ENCODE measurements around the gene ZNF649.
A peak's percentile ranks its signal among the peaks of the same experiment; 100 is the strongest.
"Not testable (repeated sequence)": the region's sequence is repeated elsewhere in the genome, so short reads cannot be mapped to it uniquely, and the experiment has no call there.

The ZNF649 gene

DNA sequence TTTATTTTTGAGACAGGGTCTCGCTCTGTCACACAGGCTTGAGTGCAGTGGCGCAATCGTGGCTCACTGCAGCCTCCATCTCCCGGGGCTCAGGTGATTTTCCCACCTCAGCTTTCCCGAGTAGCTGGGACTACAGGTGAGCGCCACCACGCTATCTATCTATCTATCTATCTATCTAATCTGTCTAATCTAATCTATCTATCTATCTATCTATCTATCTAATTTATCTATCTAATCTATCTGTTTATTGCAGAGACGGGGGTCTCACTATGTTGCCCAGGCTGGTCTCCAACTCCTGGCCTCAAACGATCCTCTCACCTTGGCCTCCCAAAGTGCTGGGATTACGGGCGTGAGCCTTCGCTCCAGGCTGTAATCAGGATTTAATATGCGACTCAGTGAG is 23.0 kb upstream of the ZNF649 start:
- no peak for DNase-seq (ENCODE audit: low read depth)
- TF ChIP-seq CTCF (conservative IDR thresholded peaks at IDR 0.05; ENCODE audit: low read depth, low read length): no peak
- H3K4me3 ChIP-seq (ENCODE audit: low read length): peak overlapping the region; percentile 99

GRCh38 chr19:51926784-51927741 is 22.2 kb upstream of the ZNF649 start, which contains the start of gene ZNF613:
TSS of gene ZNF613 (plus strand) at chr19:51927472. CDS start at chr19:51936221, 8,749 bp downstream.
- TF ChIP-seq CTCF (conservative IDR thresholded peaks at IDR 0.05; ENCODE audit: low read depth, low read length): peak; percentile 43
- peak; percentile 88 for DNase-seq (ENCODE audit: low read depth)
- H3K4me3 ChIP-seq (ENCODE audit: low read length): peak within 1 kb of the TSS; percentile 99

GRCh38 chr19:51926426-51926783 is 21.6 kb upstream of the ZNF649 start:
- peak overlapping the region; percentile 99 for H3K4me3 ChIP-seq (ENCODE audit: low read length)
- TF ChIP-seq CTCF (conservative IDR thresholded peaks at IDR 0.05; ENCODE audit: low read depth, low read length): no peak
- DNase-seq (ENCODE audit: low read depth): no peak

DNA sequence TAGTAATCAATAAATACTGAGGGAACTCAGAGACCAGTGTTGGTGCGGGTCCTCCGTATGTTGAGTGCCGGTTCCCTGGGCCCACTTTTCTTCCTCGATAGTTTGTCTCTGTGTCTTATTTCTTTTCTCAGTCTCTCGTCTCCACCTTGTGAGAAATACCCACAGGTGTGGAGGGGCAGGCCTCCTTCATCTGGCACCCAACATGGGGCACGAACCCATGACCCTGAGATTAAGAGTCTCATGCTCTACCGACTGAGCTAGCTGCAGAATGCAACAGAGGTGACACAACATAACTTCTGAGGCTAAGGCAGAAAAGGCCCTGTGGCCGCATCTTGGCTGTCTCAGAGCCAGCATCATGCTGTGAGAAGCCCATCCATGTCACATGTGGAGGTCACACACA is 17.1 kb upstream of the ZNF649 start:
- DNase-seq (ENCODE audit: low read depth): no peak
- no peak overlapping the region for H3K4me3 ChIP-seq (ENCODE audit: low read length)
- no peak for TF ChIP-seq CTCF (conservative IDR thresholded peaks at IDR 0.05; ENCODE audit: low read depth, low read length)

- no peak overlapping the region for H3K4me3 ChIP-seq (ENCODE audit: low read length)
- DNase-seq (ENCODE audit: low read depth): no peak
- no peak for TF ChIP-seq CTCF (conservative IDR thresholded peaks at IDR 0.05; ENCODE audit: low read depth, low read length)
These were observed 14.8 kb upstream of the ZNF649 start for GRCh38 chr19:51919606-51920005.

- H3K4me3 ChIP-seq (ENCODE audit: low read length): no peak overlapping the region
- no peak for TF ChIP-seq CTCF (conservative IDR thresholded peaks at IDR 0.05; ENCODE audit: low read depth, low read length)
- DNase-seq (ENCODE audit: low read depth): no peak
These were observed 11.3 kb upstream of the ZNF649 start for GRCh38 chr19:51916167-51916566.

GRCh38 chr19:51915324-51915867 is 10.6 kb upstream of the ZNF649 start:
- TF ChIP-seq CTCF (conservative IDR thresholded peaks at IDR 0.05; ENCODE audit: low read depth, low read length): no peak
- DNase-seq (ENCODE audit: low read depth): no peak
- H3K4me3 ChIP-seq (ENCODE audit: low read length): no peak overlapping the region

GRCh38 chr19:51907981-51908380 is 3.2 kb upstream of the ZNF649 start:
- not testable (repeated sequence) for DNase-seq (ENCODE audit: low read depth); H3K4me3 ChIP-seq (ENCODE audit: low read length)

- not testable (repeated sequence) for DNase-seq (ENCODE audit: low read depth); H3K4me3 ChIP-seq (ENCODE audit: low read length)
These were observed 1.3 kb upstream of the ZNF649 start for GRCh38 chr19:51906108-51906507.

- H3K4me3 ChIP-seq (ENCODE audit: low read length); DNase-seq (ENCODE audit: low read depth): not testable (repeated sequence)
These were observed 822 bp upstream of the ZNF649 start for GRCh38 chr19:51905639-51906038.
